NCI-H1436 treated with DMSO at 0.1 percent for 48 hours (cell line): ENCODE results near the gene KRTAP10-4.
"Not testable (repeated sequence)": the region's sequence is repeated elsewhere in the genome, so short reads cannot be mapped to it uniquely, and the experiment has no call there.

Source experiments
- DNase-seq: peaks from one replicate; lab custom pipeline; 2025; lab: John Stamatoyannopoulos, UW

The KRTAP10-4 gene

GRCh38 chr21:44573630-44574456 lies at the start of gene KRTAP10-4:
Gene KRTAP10-4, plus strand, starts transcription at chr21:44573729. Its CDS starts 30 bp downstream, at chr21:44573759.
- not testable (repeated sequence) for DNase-seq

- no peak for DNase-seq
These were observed 48.8 kb upstream of the KRTAP10-4 start for GRCh38 chr21:44524414-44525371.

- DNase-seq: no peak
These were observed 48.0 kb upstream of the KRTAP10-4 start for GRCh38 chr21:44525391-44526095.

GRCh38 chr21:44526096-44526997 lies 47.2 kb upstream of the KRTAP10-4 start:
- DNase-seq: no peak

GRCh38 chr21:44527156-44527982 lies 46.2 kb upstream of the KRTAP10-4 start:
- no peak for DNase-seq

- DNase-seq: no peak
These were observed 45.4 kb upstream of the KRTAP10-4 start for GRCh38 chr21:44527983-44528633.

- DNase-seq: no peak
These were observed 44.9 kb upstream of the KRTAP10-4 start for GRCh38 chr21:44528634-44528995.

- DNase-seq: no peak
These were observed 44.5 kb upstream of the KRTAP10-4 start for GRCh38 chr21:44529011-44529421.

- DNase-seq: no peak
These were observed 43.9 kb upstream of the KRTAP10-4 start for GRCh38 chr21:44529503-44530125.

GRCh38 chr21:44530221-44530902 lies 43.2 kb upstream of the KRTAP10-4 start:
- no peak for DNase-seq

GRCh38 chr21:44530903-44531605 lies 42.5 kb upstream of the KRTAP10-4 start:
- no peak for DNase-seq

- DNase-seq: no peak
These were observed 41.6 kb upstream of the KRTAP10-4 start for GRCh38 chr21:44531606-44532564.

GRCh38 chr21:44532712-44533111 lies 40.8 kb upstream of the KRTAP10-4 start:
- no peak for DNase-seq

GRCh38 chr21:44533121-44533890 lies 40.2 kb upstream of the KRTAP10-4 start:
- no peak for DNase-seq

- no peak for DNase-seq
These were observed 39.5 kb upstream of the KRTAP10-4 start for GRCh38 chr21:44533891-44534627.
